Measurements from ENCODE around the gene CRYGN.

DNA sequence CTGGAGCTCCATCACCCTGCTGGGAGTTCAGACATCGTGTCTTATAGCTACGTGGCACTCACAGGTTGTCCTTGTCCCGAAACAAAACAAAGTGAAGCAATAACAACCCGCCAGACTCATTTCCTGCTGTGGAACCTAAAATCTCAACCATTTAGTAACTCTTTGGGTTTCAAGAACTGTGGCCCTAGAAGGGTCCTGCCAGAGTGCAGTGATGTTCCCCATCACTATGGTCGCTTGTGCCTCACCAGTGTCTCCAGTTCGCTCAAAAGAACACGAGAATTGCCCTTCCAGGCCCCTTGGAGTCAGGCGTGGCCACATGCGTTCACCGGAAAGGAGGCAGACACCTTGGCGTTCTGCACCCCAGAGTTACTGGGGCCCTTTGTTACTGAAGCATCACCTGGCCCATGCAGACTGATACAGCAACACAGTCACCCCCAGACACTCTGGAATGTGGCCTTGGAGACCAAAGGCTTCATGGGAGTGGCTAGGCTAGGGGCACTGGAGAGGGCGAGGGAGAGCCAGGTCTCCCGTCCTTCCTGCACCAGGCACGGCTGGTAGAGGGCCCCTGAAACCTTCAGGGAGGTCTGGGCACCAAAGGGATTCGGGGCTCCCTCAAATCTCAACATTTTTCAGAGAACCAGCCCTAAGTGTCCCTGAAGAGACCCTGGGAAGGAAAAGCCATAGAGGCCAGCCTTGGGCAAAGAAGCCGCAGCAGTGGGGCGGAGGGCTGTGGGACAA lies 908 bp downstream of the CRYGN start:
- TF ChIP-seq POLR2A (IDR thresholded peaks at IDR 0.05) = no peak
- TF ChIP-seq CTCF (IDR thresholded peaks at IDR 0.05) = no peak
- TF ChIP-seq POLR2AphosphoS5 (IDR thresholded peaks at IDR 0.05) = no peak
- TF ChIP-seq EP300 (IDR thresholded peaks at IDR 0.05) = no peak
